Testis (tissue), 3 donors: Measurements from ENCODE around the gene IQCN. TPM values are rescaled to one million over a fixed set of nuclear protein-coding genes. Genes with fewer than 3 reads are reported as not detected.

Experiments
- DNase-seq: peaks from one replicate; pipeline ENCODE4 v3.0.0-alpha.2; 2019
- H3K27ac ChIP-seq, 2 donors: fragments of 200-600 bp; sonication (generic); one replicate each; pipeline ENCODE4 v1.5.1; 2019
- H3K27me3 ChIP-seq: fragments of 200-600 bp; sonication (generic); one replicate; pipeline ENCODE4 v1.5.1; 2019
- H3K36me3 ChIP-seq: fragments of 200-600 bp; sonication (generic); one replicate; pipeline ENCODE4 v1.5.1; 2017; ENCODE audit warnings: low read depth; ENCODE audit errors: missing control alignments
- H3K4me1 ChIP-seq: fragments of 200-600 bp; sonication (generic); one replicate; pipeline ENCODE4 v1.5.1; 2019
- H3K4me3 ChIP-seq, 2 donors: fragments of 200-600 bp; sonication (generic); one replicate each; pipeline ENCODE4 v1.5.1; 2017 to 2019
- H3K9me3 ChIP-seq: fragments of 200-600 bp; sonication (generic); one replicate; pipeline ENCODE4 v1.5.1; 2017
- POLR2A ChIP-seq: fragments of 450-650 bp; IDR thresholded peaks from one replicate; pipeline ENCODE4 v1.6.1; 2017; ENCODE audit warnings: antibody characterized with exemption, mild to moderate bottlenecking, moderate library complexity
- WGBS, 2 donors: methylation state at CpG; one replicate each; pipeline ENCODE4 v1.1.5; 2018; 5-methylcytosine and 5-hydroxymethylcytosine counted together
- intact Hi-C: fragments of 100-400 bp; cut with DNase I; formaldehyde crosslinking; loops from one replicate; pipeline ENCODE4 v1.15.1; 2023; ENCODE audit warnings: low total_unique reads
- polyA plus RNA-seq: library from polyadenylated mRNA; stranded (reverse); fragments of 350-450 nt; fragmentation: Illumina TruSeq; extraction: RNeasy Lipid Tissue Mini Kit (QIAGEN cat#74804); gene quantifications from one replicate; pipeline ENCODE4 v1.2.3, GENCODE V29; 2014; ENCODE audit warnings: low read depth, low replicate concordance; ENCODE audit not compliant: insufficient read depth
- total RNA-seq, 2 donors: library from RNA; depleted of rRNA; stranded (reverse); fragments of >200 nt; gene quantifications; one replicate each; pipeline ENCODE4 v1.2.3, GENCODE V29; 2016
- TF ChIP-seq, protein P1 (sequence below), 3 experiments: fragments of 450-650 bp in 2 of 3; fragments of 200-600 bp in 1 of 3; sonication (generic) in 1 of 3; IDR thresholded peaks; one replicate each; pipeline ENCODE4 v1.5.1; 2016 to 2019; ENCODE audit warnings: antibody characterized with exemption in 3 of 3, mild to moderate bottlenecking in 2 of 3, moderate library complexity in 1 of 3

Gene IQCN
- total and polyA plus RNA-seq, 3 donors from 2014 or later: 30.1 to 88.1 (median 62.3) TPM

DNA sequence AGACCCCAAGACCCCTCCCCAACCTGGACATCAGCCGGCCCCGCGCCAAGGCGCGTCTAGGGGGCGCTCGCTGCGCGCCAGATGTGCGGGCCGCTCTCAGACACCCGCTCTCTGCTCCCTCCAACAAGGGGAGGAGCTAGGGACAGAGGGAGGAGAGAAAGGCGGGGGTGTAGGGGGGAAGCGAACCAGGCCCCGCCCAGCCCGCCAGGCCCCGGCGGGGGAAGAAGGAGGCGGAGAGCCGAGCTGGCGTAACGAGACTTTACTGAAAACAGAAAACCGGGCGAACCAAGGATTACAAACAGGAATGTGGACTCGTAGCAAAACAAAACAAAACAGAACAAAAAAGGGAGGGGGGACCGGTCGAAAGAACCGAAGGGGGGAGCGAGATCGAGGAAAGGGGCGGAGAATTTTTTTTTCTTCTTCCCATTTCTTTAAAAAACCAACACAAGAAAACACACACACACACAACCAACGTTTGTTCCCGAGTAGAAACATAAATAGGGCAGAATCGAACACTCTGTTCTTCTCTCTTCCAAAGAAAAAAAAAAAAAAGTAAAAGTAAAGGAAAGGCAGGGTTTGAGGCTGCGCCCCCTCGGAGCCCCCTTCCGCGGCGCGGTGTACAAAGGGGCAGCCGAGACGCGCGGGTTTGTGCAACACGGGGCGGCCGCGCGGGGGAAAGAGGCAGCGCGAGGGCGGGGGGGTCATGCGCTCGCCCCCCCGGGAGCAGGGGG lies 5.4 kb upstream of the IQCN start:
- Histone ChIP-seq H3K4me1 (peaks cover 32% of the 10 kb centered on the region), H3K4me3 (peak overlapping the region; percentile 92 to 95), H3K27ac (peak overlapping the region; percentile 99 to 100), H3K36me3 (no peaks in the 10 kb centered on the region), H3K9me3 (no peaks in the 10 kb centered on the region), H3K27me3 (no peaks in the 10 kb centered on the region)
- intact Hi-C loops: loop anchor here (5.0 kb wide), 1 partner anchor 43 kb away; the partner anchor contains the start of gene LSM4
- WGBS, 2 donors: 0 to 2% methylated on average over 47 to 55 of the region's 55 CpGs
- DNase-seq: peak; percentile 94
- TF ChIP-seq, protein P1, sequence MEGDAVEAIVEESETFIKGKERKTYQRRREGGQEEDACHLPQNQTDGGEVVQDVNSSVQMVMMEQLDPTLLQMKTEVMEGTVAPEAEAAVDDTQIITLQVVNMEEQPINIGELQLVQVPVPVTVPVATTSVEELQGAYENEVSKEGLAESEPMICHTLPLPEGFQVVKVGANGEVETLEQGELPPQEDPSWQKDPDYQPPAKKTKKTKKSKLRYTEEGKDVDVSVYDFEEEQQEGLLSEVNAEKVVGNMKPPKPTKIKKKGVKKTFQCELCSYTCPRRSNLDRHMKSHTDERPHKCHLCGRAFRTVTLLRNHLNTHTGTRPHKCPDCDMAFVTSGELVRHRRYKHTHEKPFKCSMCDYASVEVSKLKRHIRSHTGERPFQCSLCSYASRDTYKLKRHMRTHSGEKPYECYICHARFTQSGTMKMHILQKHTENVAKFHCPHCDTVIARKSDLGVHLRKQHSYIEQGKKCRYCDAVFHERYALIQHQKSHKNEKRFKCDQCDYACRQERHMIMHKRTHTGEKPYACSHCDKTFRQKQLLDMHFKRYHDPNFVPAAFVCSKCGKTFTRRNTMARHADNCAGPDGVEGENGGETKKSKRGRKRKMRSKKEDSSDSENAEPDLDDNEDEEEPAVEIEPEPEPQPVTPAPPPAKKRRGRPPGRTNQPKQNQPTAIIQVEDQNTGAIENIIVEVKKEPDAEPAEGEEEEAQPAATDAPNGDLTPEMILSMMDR (IDR thresholded peaks at IDR 0.05): peak; percentile 87 to 95 (median 90)
- peak; percentile 95 for TF ChIP-seq POLR2A

DNA sequence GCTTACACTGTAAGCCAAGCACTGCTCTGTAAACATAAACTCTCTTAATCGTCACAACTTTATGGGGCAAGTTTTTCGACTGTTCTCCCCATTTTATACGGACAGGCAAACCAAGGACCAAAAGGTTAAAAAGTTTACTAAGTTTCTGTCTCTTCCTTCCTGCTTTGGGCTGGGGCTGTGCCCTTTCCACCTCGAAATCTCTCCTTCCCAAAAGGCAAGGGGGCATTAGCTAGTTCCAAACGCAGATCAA lies 4.9 kb upstream of the IQCN start:
- no peaks in the 10 kb centered on the region for H3K36me3 ChIP-seq
- whole genome bisulfite sequencing, 2 donors: 0 to 2% methylated on average over 5 of the region's 5 CpGs
- H3K9me3 ChIP-seq: no peaks in the 10 kb centered on the region
- no peak for DNase-seq
- peaks cover 34% of the 10 kb centered on the region for H3K4me1 ChIP-seq
- intact Hi-C loops: loop anchor here (5.0 kb wide), 1 partner anchor 43 kb away; the partner anchor contains the start of gene LSM4
- H3K27ac ChIP-seq: peak overlapping the region; percentile 99 to 100
- H3K4me3 ChIP-seq: peak overlapping the region; percentile 92 to 95
- TF ChIP-seq POLR2A: no peak
- TF ChIP-seq, protein P1 (IDR thresholded peaks at IDR 0.05): no peak
- no peaks in the 10 kb centered on the region for H3K27me3 ChIP-seq

DNA sequence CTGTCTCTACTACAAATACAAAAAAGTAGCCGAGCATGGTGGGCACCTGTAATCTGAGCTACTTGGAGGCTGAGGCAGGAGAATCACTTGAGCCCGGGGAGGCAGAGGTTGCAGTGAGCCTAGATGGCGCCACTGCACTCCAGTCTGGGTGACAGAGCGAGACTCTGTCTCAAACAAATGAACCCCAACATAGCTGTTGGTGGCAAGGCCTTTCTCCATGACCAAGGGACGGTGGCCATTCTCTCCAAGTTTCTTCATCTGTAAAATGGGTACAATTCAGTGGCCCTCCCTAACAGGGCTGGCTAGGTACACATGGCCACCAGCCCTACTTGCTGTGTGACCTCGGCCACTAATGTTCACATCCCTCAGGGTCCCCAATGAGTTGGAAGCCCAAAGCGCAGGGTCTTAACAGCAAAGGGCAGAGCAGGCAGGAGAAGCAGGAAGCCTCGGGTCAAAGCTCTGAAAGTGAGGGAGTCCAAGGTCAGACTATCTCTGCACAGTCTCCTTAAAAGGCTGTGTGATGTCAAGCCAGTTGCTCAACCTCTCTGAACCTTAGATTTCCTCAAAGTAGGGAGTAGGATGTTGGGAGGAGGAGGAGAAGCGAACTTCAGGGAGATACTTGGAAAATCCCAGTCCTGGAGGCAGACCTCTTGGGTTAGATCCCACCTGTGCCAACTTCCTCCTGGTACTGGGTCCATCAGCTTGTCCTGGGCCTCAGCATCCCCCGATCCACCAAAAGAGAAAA lies 4.4 kb upstream of the IQCN start:
- Histone ChIP-seq H3K9me3 (no peaks in the 10 kb centered on the region), H3K36me3 (no peaks in the 10 kb centered on the region), H3K27me3 (no peaks in the 10 kb centered on the region), H3K4me3 (peak overlapping the region; percentile 92 to 95), H3K4me1 (peaks cover 37% of the 10 kb centered on the region), H3K27ac (peak overlapping the region; percentile 99 to 100)
- no peak for DNase-seq
- intact Hi-C loops: loop anchor here (5.0 kb wide), 1 partner anchor 44 kb away; the partner anchor contains the start of gene LSM4
- 28 to 50% methylated on average over 7 to 10 of the region's 10 CpGs for WGBS, 2 donors
- TF ChIP-seq, protein P1 (IDR thresholded peaks at IDR 0.05): no peak
- no peak for TF ChIP-seq POLR2A

DNA sequence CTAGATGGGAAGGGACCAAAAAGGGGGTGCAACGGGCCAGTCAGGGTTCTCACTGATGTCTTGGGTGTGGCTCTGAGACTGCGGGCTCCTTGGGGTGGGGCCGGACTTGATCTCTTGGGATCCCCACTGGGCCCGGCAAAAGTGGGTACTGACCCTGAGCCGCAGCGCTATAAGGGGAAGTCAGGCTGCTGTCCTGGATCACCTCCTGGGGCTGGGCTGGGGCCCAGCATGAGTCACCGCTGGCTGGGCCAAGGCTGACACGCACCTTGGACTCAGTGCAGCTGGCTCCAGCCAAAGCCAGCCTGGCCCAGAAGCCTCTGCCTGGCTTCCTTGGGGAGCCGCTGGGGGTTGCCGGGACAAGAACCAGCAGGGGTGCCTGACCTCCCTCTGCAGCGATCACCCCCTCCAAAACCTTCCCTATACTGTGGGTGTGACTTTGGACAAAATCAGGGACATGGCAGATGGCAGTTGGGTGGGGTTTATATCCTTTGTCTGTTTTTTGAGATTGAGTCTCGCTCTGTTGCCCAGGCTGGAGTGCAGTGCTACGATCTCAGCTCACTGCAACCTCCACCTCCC lies 617 bp upstream of the IQCN start:
- no peaks in the 10 kb centered on the region for H3K36me3 ChIP-seq
- DNase-seq: peak; percentile 78
- H3K27me3 ChIP-seq: no peaks in the 10 kb centered on the region
- WGBS, 2 donors: 38 to 47% methylated on average over 7 to 11 of the region's 13 CpGs
- intact Hi-C loops: loop anchor here (5.0 kb wide), 1 partner anchor 47 kb away; the partner anchor contains the start of gene LSM4
- H3K4me3 ChIP-seq: no peak overlapping the region
- peak overlapping the region; percentile 70 to 71 for H3K27ac ChIP-seq
- TF ChIP-seq, protein P1 (IDR thresholded peaks at IDR 0.05): no peak
- peaks cover 27% of the 10 kb centered on the region for H3K4me1 ChIP-seq
- no peaks in the 10 kb centered on the region for H3K9me3 ChIP-seq
